HG02588 (cell line): ENCODE results near the gene FAM72B.
"Not testable (repeated sequence)": the region's sequence is repeated elsewhere in the genome, so short reads cannot be mapped to it uniquely, and the experiment has no call there.

Source experiments
- ATAC-seq: cut with Tn5 transposase; IDR thresholded peaks from one replicate; pipeline ENCODE4 v1.9.1; 2021; ENCODE audit warnings: mild to moderate bottlenecking, moderate library complexity; ENCODE audit not compliant: unreplicated experiment

FAM72B gene

GRCh38 chr1:121200985-121201981 is 17.1 kb upstream of the FAM72B start:
- ATAC-seq = not testable (repeated sequence)

- ATAC-seq = not testable (repeated sequence)
Measured at GRCh38 chr1:121200232-121200631, 16.1 kb upstream of the FAM72B start.

DNA sequence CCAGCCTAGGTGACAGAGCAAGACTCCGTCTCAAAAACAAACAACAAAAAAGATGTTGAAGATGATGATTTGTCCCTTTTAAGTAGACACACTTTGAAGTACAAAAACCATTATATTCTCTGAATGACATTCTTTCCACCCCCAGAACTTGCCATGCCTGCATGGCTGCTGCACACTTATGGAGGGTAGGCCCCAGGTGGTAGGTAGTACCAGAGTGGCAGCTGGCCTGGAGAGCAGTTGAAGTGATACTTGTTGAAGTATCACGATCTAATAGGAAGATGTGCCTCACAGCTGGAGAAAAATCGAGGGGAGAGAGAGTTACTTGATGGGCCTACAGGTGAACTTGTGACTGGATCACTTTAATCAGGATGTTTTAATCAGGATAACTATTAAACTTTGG is 15.6 kb upstream of the FAM72B start:
- ATAC-seq = not testable (repeated sequence)

DNA sequence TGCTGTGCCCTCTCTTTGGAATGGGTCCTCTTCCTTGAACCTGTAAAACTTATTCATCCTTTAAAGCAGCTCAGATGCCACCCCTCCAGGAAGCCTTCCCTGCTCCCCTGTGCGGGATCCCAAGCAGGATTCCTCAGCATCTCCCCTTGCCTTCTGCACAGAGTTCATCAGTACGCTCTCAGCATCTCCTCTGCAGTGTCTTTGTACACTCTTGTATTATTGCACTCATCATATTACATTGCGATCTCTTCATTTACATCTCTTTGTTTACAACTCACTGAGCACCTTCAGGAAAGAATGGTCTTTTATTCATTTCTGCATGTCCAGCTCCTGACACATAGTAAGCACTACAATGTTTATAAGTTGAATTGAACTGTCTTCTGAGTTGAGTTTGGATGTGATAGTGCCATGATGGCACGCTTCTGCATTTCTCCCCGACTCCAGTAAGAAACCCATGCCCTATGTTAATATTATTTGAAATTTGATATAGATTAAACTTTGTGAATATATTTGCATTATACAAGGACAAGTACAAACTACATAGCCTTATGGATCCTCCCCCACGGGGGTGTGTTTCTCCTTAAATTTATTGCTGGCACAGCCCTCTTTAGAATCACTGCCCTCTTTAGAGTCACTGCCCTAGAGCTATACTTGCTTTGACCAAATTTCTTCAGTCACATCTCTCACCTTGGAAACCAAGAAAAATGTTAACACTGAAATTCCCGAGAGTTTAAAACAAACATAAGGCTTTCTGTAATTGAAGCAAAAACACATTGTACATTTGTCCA is 13.1 kb upstream of the FAM72B start:
- ATAC-seq = not testable (repeated sequence)

- ATAC-seq = not testable (repeated sequence)
Measured at GRCh38 chr1:121192512-121192911, 8.4 kb upstream of the FAM72B start.

- ATAC-seq = not testable (repeated sequence)
Measured at GRCh38 chr1:121187914-121188313, 3.8 kb upstream of the FAM72B start.

DNA sequence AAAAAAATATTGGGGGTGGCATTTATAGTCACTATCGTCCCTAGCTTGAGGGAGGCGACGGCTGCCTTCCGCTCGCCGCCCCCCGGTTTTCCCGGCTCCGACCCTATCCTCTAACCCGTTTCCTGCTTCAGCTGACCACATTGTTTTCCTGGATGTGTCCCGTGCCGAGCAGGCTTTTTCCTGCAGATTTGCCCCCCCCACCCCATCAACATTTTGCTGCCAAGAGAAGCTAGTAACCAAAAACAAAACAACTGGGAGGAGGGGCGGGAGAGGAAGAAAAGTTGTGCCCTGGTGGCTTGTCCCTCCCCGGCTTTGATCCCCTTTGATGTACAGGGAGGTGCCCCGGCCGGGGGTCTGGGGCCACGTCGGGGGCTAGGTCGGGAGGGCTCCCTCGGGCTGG is 2.1 kb upstream of the FAM72B start:
- ATAC-seq = not testable (repeated sequence)

DNA sequence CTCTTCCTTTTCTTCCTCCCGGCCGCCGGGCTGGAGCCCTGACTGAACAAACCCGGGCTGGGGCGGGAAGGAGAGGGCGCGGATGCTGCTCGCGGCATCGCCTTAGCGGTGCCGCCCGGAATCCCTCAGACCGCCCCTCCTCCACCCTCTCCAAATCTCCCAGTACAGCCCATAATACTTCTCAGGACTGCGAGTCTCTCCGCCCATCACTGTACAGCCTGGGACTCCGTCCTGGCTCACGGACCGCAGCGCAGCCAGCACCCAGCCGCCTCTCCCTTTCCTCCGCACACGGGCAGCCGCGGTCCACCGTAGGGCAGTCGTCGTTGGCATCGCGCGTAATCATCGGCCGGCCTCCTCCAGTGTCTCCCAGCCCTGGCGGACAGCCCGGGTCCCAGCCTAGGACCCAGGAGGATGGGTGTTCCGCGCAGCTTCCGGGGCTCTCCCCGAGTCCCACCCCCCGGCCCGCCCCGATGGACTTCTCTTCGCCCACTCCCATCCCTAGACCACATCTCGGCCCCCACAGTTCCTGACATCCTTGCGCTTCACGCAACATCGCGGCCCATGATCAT is 1.1 kb upstream of the FAM72B start:
- ATAC-seq = not testable (repeated sequence)

GRCh38 chr1:121183867-121184266 is 273 bp downstream of the FAM72B start:
- not testable (repeated sequence) for ATAC-seq

DNA sequence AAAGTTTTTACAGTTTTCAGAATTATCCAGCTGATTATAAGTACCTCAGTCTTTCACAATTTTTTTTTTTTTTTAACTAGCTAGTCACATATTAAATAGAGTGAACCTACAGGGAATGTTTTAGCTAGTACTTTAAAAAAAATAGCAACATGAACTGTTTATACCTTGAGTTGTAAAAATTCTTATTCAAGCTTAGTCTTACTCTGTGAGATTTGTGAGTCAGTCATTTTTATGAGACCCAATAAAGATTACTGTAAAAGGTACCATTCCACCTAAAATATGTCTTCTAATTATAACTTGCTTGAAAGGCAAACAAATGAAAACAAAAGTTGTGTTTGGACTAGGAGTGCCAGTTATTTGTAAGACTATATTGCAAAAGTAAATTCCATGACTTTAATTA is 5.9 kb downstream of the FAM72B start:
- not testable (repeated sequence) for ATAC-seq

- ATAC-seq = not testable (repeated sequence)
Measured at GRCh38 chr1:121176649-121177048, 7.5 kb downstream of the FAM72B start.

GRCh38 chr1:121168152-121168668 is 15.9 kb downstream of the FAM72B start:
- not testable (repeated sequence) for ATAC-seq

- not testable (repeated sequence) for ATAC-seq
Measured at GRCh38 chr1:121167225-121167738, 16.9 kb downstream of the FAM72B start.

- ATAC-seq = not testable (repeated sequence)
Measured at GRCh38 chr1:121165296-121165695, 18.8 kb downstream of the FAM72B start.

- not testable (repeated sequence) for ATAC-seq
Measured at GRCh38 chr1:121163850-121164757, 20.0 kb downstream of the FAM72B start.

DNA sequence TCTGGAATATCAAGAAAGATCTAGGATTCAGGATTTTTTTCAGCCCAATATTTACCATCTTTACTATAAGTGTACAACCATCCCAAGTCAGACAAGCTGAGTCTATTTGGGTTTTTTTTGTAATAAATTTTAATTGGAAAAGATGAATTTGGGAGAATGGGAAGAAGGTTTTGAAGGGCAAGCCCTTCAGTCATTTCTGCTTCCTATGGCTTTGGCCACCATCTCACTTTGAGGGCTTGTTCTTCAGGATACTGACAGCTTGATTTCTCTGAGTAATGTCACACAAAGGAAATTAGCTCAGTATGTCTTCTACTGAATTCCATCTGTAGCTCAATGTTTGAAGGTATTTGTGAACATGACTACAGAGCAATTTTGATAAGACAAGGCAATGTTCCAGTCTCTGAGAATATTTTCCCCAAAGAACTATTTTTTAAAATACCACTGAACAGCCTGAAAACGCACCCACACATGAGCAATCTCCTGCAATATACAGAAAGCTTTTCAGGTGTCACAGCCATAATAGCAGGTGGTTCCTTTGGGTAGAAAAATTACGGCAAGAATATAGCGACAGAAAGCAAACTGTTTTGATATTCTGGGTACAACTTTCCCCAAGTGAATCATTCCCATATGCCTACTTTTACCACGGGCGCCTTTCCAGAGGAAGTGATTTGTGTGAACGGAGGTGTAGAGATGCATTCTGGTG is 22.8 kb downstream of the FAM72B start:
- ATAC-seq = not testable (repeated sequence)

GRCh38 chr1:121160118-121160517 is 24.0 kb downstream of the FAM72B start:
- not testable (repeated sequence) for ATAC-seq

DNA sequence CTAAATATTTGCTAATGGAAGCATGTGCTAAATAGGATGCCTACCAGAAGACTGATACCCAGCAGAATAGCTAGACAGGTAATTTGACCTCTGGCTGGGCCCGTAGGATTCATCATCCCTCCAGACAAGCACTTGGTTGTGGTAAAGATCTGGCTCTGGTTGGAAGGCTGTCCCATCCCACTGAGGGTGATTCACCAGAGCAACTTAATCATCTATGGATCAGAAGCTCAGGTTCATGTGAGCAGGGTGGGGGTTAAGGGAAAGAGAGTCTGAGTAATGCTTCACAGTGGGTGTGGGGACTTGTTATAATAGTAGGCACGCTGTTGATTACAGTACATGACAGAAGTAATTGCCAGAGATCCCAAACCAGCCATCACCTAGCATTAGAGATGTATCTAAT is 26.5 kb downstream of the FAM72B start:
- not testable (repeated sequence) for ATAC-seq
